GM12872 (cell line): ENCODE measurements around the gene STIMATE.

ENCODE experiments used
- TF ChIP-seq, protein P1 (sequence below): IDR thresholded peaks from 3 replicates; pipeline ENCODE4 v1.5.1; 2011; ENCODE audit warnings: low read depth, mild to moderate bottlenecking, low read length, moderate library complexity; ENCODE audit not compliant: insufficient read depth

Gene STIMATE

GRCh38 chr3:52788890-52789745 lies 108.2 kb downstream of the STIMATE start:
- TF ChIP-seq, protein P1, sequence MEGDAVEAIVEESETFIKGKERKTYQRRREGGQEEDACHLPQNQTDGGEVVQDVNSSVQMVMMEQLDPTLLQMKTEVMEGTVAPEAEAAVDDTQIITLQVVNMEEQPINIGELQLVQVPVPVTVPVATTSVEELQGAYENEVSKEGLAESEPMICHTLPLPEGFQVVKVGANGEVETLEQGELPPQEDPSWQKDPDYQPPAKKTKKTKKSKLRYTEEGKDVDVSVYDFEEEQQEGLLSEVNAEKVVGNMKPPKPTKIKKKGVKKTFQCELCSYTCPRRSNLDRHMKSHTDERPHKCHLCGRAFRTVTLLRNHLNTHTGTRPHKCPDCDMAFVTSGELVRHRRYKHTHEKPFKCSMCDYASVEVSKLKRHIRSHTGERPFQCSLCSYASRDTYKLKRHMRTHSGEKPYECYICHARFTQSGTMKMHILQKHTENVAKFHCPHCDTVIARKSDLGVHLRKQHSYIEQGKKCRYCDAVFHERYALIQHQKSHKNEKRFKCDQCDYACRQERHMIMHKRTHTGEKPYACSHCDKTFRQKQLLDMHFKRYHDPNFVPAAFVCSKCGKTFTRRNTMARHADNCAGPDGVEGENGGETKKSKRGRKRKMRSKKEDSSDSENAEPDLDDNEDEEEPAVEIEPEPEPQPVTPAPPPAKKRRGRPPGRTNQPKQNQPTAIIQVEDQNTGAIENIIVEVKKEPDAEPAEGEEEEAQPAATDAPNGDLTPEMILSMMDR = no peak

DNA sequence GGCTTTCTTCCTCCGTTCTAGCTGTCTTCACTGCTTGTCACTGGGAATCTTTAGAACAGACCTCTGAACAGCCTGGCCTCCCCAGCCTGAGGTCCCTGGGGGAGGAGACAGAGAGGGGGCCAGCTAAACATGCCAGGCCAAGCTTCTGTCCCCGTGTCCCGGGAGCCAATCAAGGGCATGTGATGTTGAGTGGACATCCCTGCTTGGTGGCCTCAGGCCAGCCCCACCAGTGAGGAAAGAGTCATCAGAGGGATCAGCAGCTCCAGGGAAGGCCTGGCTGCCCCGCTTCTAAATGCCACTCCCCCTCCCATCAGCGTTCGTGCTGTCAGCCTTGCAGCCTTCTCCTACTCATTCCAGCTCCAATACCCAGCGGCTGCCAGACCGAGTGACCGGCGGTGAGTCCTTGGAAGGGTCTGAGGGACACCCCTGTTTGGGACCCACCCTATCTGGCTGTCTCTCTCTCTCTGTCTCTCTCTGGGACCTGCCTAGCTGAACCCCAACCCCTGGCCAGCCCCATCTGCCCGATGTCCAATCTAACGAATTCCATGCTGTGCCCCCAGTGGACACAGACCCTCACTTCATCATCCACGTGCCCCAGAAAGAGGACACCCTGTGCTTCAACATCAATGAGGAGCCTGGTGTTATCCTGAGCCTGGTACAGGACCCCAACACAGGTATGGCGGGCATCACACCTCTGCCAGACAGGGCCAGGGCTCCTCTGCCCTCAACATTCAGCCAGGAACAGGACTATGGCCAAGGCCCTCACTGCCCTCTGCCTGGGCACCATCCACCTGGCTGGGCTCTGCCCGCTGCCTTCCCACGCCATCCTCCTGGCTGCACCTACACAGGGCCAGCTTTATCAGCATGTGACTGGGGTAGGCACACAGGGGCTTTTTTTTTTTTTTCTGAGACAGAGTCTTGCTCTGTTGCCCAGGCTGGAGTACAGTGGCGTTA lies 109.4 kb downstream of the STIMATE start:
- TF ChIP-seq, protein P1 = no peak

DNA sequence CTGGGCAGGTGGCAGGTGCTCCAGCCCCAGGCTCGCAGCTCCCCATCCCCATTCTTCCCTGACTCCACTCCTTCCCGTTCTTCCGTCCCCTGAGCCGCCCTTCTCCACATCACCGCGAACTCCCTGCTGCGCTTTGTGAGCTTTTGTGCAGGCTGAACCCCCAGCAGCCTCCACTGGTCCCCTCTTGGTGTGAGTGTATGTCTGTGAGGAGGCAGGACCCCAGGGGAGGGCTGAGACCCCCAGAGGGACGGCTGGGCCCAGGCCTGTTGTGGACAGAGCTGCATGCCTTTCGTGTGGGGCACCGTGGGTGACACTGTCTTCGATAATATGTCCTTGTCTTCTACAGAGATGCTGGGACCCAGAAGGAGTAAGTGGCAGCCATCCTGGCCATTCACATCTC lies 110.1 kb downstream of the STIMATE start:
- TF ChIP-seq, protein P1 = no peak
